ENCODE measurements around the gene CCSER1.
"Not testable (repeated sequence)": the region's sequence is repeated elsewhere in the genome, so short reads cannot be mapped to it uniquely, and the experiment has no call there.

CCSER1 gene

DNA sequence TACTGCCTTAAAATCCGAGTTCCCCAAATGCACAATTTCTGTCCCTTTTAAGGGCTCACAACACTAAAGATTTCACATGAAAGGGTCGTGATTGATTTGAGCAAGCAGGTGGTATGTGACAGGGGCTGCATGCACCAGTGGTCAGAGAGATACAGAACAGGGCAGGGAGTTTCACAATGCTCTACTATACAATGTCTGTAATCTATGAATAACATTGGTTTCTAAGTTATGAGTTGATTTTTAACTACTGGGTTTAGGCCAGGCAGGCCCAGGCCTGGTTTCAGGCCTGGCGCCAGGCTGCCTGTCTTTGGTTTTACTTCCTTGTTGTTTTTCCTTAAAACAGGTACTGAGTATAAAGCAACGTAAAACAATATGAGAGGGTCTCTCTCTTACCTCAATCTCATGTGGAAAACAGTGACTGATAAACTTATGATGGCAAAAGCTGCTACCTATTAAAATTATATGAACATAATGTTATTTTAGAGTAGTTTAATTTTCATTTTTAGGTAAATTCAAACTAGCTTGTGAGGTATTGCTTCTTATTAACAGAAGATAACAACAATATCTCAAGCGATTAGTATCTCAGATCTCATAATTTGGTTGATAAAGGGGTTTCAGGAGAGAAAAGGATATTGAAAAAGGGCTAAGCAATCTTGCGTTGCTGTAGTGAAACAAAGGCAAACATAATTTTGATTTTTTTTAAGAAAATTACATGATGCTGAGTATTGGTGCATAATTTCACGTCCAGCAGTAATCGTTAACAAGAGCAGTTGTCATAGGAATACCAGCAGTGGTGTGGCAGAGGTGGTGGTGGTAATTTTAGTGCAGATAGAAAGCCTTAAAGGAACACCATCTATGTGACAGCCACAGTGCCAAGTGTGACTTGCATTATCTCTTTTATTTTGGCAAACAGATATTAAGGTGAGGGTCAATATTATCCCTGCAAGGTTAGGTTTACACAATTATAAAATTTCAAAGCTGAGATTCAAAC, 1232.1 kb downstream of the CCSER1 start:
- Histone ChIP-seq H3K27me3 (replicated peaks; ENCODE audit: control insufficient read depth, insufficient read depth, low read length, poor library complexity, severe bottlenecking) (no peaks in the 10 kb centered on the region), H3K27ac (ENCODE audit: insufficient read depth, low read length, poor library complexity, severe bottlenecking) (no peak overlapping the region), H3K9me3 (ENCODE audit: control insufficient read depth, low read length) (no peaks in the 10 kb centered on the region), H3K4me1 (ENCODE audit: control insufficient read depth, insufficient read depth, low read length, poor library complexity, severe bottlenecking) (no peaks in the 10 kb centered on the region), H3K36me3 (ENCODE audit: control insufficient read depth, insufficient read depth, low read length) (no peaks in the 10 kb centered on the region), H3K4me3 (ENCODE audit: insufficient read depth, low read depth, low read length, poor library complexity, severe bottlenecking) (no peak overlapping the region)
- no peak for DNase-seq

DNA sequence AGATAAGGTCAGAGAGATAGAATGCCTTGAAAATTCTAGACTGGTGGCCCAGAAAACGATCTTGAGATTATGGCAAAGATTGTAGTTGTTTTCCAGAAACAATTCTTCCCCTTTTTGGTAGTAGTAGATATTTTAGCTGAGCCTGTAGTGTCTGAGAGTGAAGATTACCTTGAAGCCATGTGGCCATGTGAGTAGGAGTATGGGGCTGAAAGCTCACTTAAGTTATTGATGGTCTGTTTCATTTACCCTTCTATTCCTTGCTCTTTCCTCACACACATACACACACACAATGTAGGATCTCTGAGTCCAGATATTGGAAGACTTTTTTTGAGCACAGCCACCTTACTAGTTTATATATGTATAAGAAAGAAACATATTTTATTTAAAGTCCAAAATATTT, 1234.9 kb downstream of the CCSER1 start:
- H3K27ac ChIP-seq (ENCODE audit: insufficient read depth, low read length, poor library complexity, severe bottlenecking): no peak overlapping the region
- H3K36me3 ChIP-seq (ENCODE audit: control insufficient read depth, insufficient read depth, low read length): no peaks in the 10 kb centered on the region
- no peaks in the 10 kb centered on the region for H3K27me3 ChIP-seq (replicated peaks; ENCODE audit: control insufficient read depth, insufficient read depth, low read length, poor library complexity, severe bottlenecking)
- no peaks in the 10 kb centered on the region for H3K9me3 ChIP-seq (ENCODE audit: control insufficient read depth, low read length)
- no peak for DNase-seq
- H3K4me3 ChIP-seq (ENCODE audit: insufficient read depth, low read depth, low read length, poor library complexity, severe bottlenecking): no peak overlapping the region
- H3K4me1 ChIP-seq (ENCODE audit: control insufficient read depth, insufficient read depth, low read length, poor library complexity, severe bottlenecking): no peaks in the 10 kb centered on the region

DNA sequence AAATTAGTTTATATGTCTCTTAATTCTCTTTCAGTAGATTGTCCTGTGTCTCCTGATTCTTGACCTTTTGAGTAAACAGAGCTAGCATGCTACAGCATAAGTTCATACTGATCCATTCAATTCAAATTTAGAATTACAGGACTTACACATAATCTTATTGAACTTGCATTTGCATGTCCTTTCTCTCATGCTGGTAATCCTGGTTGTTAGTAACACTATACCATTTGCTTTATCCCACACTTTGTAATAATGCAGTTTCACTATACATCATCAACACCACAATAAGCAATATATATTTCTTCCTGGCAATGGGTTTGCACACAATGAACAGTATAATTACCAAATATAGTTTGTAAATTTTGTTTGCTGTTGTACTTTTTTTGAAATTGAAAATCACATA, 1239.4 kb downstream of the CCSER1 start:
- Histone ChIP-seq H3K4me1 (ENCODE audit: control insufficient read depth, insufficient read depth, low read length, poor library complexity, severe bottlenecking) (no peaks in the 10 kb centered on the region), H3K4me3 (ENCODE audit: insufficient read depth, low read depth, low read length, poor library complexity, severe bottlenecking) (no peak overlapping the region), H3K27me3 (replicated peaks; ENCODE audit: control insufficient read depth, insufficient read depth, low read length, poor library complexity, severe bottlenecking) (no peaks in the 10 kb centered on the region), H3K9me3 (ENCODE audit: control insufficient read depth, low read length) (no peaks in the 10 kb centered on the region), H3K36me3 (ENCODE audit: control insufficient read depth, insufficient read depth, low read length) (no peaks in the 10 kb centered on the region), H3K27ac (ENCODE audit: insufficient read depth, low read length, poor library complexity, severe bottlenecking) (no peak overlapping the region)
- no peak for DNase-seq

DNA sequence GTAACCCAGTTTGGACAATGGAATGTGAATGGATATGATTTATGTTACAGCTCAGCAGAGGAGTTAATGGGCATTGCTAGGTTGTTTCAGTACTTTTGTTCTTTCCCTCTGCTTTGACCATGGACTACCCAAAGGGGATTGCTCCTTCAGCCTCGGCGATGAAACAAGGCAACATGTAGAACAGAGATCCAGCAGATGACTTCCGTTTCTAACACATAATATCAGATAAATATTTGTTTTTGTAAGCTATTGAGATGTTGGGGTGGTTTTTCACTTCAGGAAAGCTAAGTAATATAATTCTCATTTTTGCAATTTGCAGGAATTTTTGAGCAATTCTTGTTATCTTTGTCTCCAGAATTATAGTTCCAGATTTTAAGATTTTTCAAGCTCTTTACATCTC, 1241.9 kb downstream of the CCSER1 start:
- Histone ChIP-seq H3K27me3 (replicated peaks; ENCODE audit: control insufficient read depth, insufficient read depth, low read length, poor library complexity, severe bottlenecking) (no peaks in the 10 kb centered on the region), H3K27ac (ENCODE audit: insufficient read depth, low read length, poor library complexity, severe bottlenecking) (no peak overlapping the region), H3K4me1 (ENCODE audit: control insufficient read depth, insufficient read depth, low read length, poor library complexity, severe bottlenecking) (no peaks in the 10 kb centered on the region), H3K4me3 (ENCODE audit: insufficient read depth, low read depth, low read length, poor library complexity, severe bottlenecking) (no peak overlapping the region), H3K9me3 (ENCODE audit: control insufficient read depth, low read length) (no peaks in the 10 kb centered on the region), H3K36me3 (ENCODE audit: control insufficient read depth, insufficient read depth, low read length) (no peaks in the 10 kb centered on the region)
- DNase-seq: no peak

DNA sequence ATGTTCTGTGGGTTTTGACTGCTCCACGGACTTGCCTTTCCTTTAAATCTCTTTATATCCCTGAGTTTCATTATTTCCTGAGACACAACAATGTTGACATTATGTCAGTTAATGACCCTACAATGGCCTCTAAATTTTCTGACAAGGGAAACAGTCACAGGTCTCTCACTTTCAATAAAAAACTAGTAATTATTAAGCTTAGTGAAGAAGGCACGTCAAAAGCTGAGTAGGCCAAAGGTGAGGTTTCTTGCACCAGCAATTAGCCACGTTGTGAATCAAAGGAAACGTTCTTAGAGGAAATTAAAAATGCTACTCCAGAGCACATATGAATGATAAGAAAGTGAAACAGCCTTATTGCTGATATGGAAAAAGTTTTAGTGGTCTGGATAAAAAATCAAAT, 1246.4 kb downstream of the CCSER1 start:
- no peak for DNase-seq
- no peak overlapping the region for H3K27ac ChIP-seq (ENCODE audit: insufficient read depth, low read length, poor library complexity, severe bottlenecking)
- no peaks in the 10 kb centered on the region for H3K36me3 ChIP-seq (ENCODE audit: control insufficient read depth, insufficient read depth, low read length)
- no peaks in the 10 kb centered on the region for H3K27me3 ChIP-seq (replicated peaks; ENCODE audit: control insufficient read depth, insufficient read depth, low read length, poor library complexity, severe bottlenecking)
- H3K4me3 ChIP-seq (ENCODE audit: insufficient read depth, low read depth, low read length, poor library complexity, severe bottlenecking): no peak overlapping the region
- H3K9me3 ChIP-seq (ENCODE audit: control insufficient read depth, low read length): no peaks in the 10 kb centered on the region
- no peaks in the 10 kb centered on the region for H3K4me1 ChIP-seq (ENCODE audit: control insufficient read depth, insufficient read depth, low read length, poor library complexity, severe bottlenecking)

DNA sequence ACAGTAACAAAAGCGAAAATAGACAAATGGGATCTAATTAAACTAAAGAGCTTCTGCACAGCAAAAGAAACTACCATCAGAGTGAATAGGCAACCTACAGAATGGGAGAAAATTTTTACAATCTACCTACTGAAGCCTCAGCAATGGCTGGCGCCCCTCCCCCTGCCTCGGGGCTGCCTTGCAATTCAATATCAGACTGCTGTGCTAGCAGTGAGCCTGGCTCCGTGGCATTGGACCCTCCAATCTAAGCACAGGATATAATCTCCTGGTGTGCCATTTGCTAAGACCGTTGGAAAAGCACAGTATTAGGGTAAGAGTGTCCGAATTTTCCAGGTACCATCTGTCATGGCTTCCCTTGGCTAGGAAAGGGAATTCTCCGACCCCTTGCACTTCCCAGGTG, 1278.2 kb downstream of the CCSER1 start:
- not testable (repeated sequence) for DNase-seq; H3K4me1 ChIP-seq (ENCODE audit: control insufficient read depth, insufficient read depth, low read length, poor library complexity, severe bottlenecking); H3K36me3 ChIP-seq (ENCODE audit: control insufficient read depth, insufficient read depth, low read length); H3K27ac ChIP-seq (ENCODE audit: insufficient read depth, low read length, poor library complexity, severe bottlenecking); H3K9me3 ChIP-seq (ENCODE audit: control insufficient read depth, low read length); H3K27me3 ChIP-seq (replicated peaks; ENCODE audit: control insufficient read depth, insufficient read depth, low read length, poor library complexity, severe bottlenecking); H3K4me3 ChIP-seq (ENCODE audit: insufficient read depth, low read depth, low read length, poor library complexity, severe bottlenecking)

DNA sequence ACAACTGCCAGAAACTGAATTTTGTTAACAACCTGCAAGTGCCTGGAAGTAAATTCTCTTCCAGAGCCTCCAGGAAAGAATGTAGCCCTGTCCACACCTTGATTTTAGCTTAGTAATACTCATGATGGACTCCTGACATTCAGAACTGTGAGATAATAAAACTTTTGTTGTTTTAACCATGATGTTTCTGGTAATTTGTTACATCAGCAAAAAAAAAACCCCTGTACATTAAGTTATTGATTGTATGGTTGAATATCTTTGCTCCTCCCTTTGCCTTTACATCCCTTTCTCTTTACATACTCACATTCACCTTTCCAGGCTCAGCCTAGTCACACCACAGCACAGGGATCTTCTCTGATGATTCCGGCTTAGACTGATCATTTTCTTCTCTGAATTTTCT, 1294.8 kb downstream of the CCSER1 start:
- Histone ChIP-seq H3K4me1 (ENCODE audit: control insufficient read depth, insufficient read depth, low read length, poor library complexity, severe bottlenecking) (no peaks in the 10 kb centered on the region), H3K4me3 (ENCODE audit: insufficient read depth, low read depth, low read length, poor library complexity, severe bottlenecking) (no peak overlapping the region), H3K36me3 (ENCODE audit: control insufficient read depth, insufficient read depth, low read length) (no peaks in the 10 kb centered on the region), H3K9me3 (ENCODE audit: control insufficient read depth, low read length) (no peaks in the 10 kb centered on the region), H3K27ac (ENCODE audit: insufficient read depth, low read length, poor library complexity, severe bottlenecking) (no peak overlapping the region), H3K27me3 (replicated peaks; ENCODE audit: control insufficient read depth, insufficient read depth, low read length, poor library complexity, severe bottlenecking) (no peaks in the 10 kb centered on the region)
- no peak for DNase-seq

DNA sequence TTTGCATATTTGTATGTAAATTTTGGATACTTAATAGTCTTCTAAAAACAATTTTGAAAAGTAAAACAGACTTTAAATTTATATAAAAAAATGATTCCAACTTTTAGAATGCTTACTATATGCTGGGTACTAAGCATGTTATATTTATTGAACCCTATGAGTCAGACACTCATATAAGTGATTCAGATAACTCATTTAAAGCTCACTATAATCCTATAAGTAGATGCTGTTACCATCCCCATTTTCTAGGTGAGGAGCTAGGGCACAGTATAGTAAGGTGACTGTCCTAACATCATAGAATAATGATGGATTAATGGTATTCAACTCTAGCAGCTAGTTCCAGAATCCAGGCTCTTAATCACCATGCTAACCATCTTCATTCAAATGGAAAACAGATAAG, 1299.5 kb downstream of the CCSER1 start:
- Histone ChIP-seq H3K4me3 (ENCODE audit: insufficient read depth, low read depth, low read length, poor library complexity, severe bottlenecking) (no peak overlapping the region), H3K4me1 (ENCODE audit: control insufficient read depth, insufficient read depth, low read length, poor library complexity, severe bottlenecking) (no peaks in the 10 kb centered on the region), H3K9me3 (ENCODE audit: control insufficient read depth, low read length) (no peaks in the 10 kb centered on the region), H3K27ac (ENCODE audit: insufficient read depth, low read length, poor library complexity, severe bottlenecking) (no peak overlapping the region), H3K27me3 (replicated peaks; ENCODE audit: control insufficient read depth, insufficient read depth, low read length, poor library complexity, severe bottlenecking) (no peaks in the 10 kb centered on the region), H3K36me3 (ENCODE audit: control insufficient read depth, insufficient read depth, low read length) (no peaks in the 10 kb centered on the region)
- no peak for DNase-seq

DNA sequence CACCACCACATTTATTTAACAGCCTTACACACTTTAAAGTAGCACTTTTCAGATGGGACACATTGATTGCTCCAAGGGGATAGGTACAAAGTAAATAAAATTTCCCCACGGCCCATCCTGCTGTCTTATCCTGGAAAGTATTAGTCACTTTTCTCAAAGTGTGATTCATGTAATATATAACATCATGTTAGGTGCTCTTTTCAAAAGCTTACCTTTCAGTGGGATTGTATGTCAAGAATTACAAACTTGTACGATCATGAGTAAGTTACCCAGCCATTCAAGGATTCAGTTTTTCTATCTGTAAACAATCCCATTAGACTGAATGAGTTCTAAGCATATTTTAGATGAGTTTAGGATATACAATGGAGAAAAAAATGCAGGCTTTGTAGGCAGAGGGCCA, 1300.0 kb downstream of the CCSER1 start:
- no peaks in the 10 kb centered on the region for H3K36me3 ChIP-seq (ENCODE audit: control insufficient read depth, insufficient read depth, low read length)
- H3K9me3 ChIP-seq (ENCODE audit: control insufficient read depth, low read length): no peaks in the 10 kb centered on the region
- H3K27me3 ChIP-seq (replicated peaks; ENCODE audit: control insufficient read depth, insufficient read depth, low read length, poor library complexity, severe bottlenecking): no peaks in the 10 kb centered on the region
- DNase-seq: no peak
- no peak overlapping the region for H3K4me3 ChIP-seq (ENCODE audit: insufficient read depth, low read depth, low read length, poor library complexity, severe bottlenecking)
- no peaks in the 10 kb centered on the region for H3K4me1 ChIP-seq (ENCODE audit: control insufficient read depth, insufficient read depth, low read length, poor library complexity, severe bottlenecking)
- H3K27ac ChIP-seq (ENCODE audit: insufficient read depth, low read length, poor library complexity, severe bottlenecking): no peak overlapping the region

DNA sequence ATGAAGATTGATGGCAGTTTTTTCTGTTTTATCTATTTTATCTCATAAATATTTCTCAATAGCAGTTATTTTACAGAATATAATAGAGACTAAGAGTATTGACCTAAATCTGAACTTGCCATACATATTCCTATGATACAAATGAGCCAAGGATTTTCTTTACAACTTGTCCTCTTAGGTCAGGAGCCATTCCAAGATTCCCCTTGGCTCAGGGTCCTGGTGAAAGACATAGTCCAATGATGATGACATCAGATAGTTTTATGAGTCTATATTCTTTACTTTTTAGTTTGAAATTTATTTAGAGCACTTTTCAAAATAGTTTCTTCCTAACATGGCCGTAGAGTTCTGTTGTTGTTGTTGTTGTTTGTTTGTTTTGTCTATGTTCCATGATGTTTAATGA, 1307.4 kb downstream of the CCSER1 start:
- no peak for DNase-seq
- H3K27ac ChIP-seq (ENCODE audit: insufficient read depth, low read length, poor library complexity, severe bottlenecking): no peak overlapping the region
- no peaks in the 10 kb centered on the region for H3K4me1 ChIP-seq (ENCODE audit: control insufficient read depth, insufficient read depth, low read length, poor library complexity, severe bottlenecking)
- H3K36me3 ChIP-seq (ENCODE audit: control insufficient read depth, insufficient read depth, low read length): no peaks in the 10 kb centered on the region
- no peaks in the 10 kb centered on the region for H3K27me3 ChIP-seq (replicated peaks; ENCODE audit: control insufficient read depth, insufficient read depth, low read length, poor library complexity, severe bottlenecking)
- no peak overlapping the region for H3K4me3 ChIP-seq (ENCODE audit: insufficient read depth, low read depth, low read length, poor library complexity, severe bottlenecking)
- H3K9me3 ChIP-seq (ENCODE audit: control insufficient read depth, low read length): no peaks in the 10 kb centered on the region

Data from effector memory CD4-positive, alpha-beta T cell (primary cell).